HTR-8/SVneo (cell line): ENCODE data around the gene NDUFS2.

Source experiments
- DNase-seq: peaks from one replicate; pipeline ENCODE4 v3.0.0; 2011; ENCODE audit warnings: low spot score, mixed read lengths; ENCODE audit not compliant: insufficient read length
- FAIRE-seq: peaks from 2 replicates; lab custom pipeline; 2011; peaks lifted over from hg19 to GRCh38; lab: Jason Lieb, UNC

The NDUFS2 gene

GRCh38 chr1:161192476-161193465 is 9.4 kb upstream of the NDUFS2 start:
- no peak for FAIRE-seq
- DNase-seq = peak; percentile 71

GRCh38 chr1:161193561-161194235 is 8.5 kb upstream of the NDUFS2 start:
- DNase-seq = no peak
- no peak for FAIRE-seq

- FAIRE-seq = no peak
- DNase-seq = no peak
Observed at GRCh38 chr1:161195171-161195570, 7.0 kb upstream of the NDUFS2 start.

GRCh38 chr1:161196111-161196510 is 6.1 kb upstream of the NDUFS2 start:
- FAIRE-seq (no peak), DNase-seq (no peak)

- no peak for FAIRE-seq
- no peak for DNase-seq
Observed at GRCh38 chr1:161196521-161197451, 5.4 kb upstream of the NDUFS2 start.

GRCh38 chr1:161197560-161198193 is 4.5 kb upstream of the NDUFS2 start:
- no peak for DNase-seq
- no peak for FAIRE-seq

GRCh38 chr1:161198194-161198896 is 3.8 kb upstream of the NDUFS2 start:
- FAIRE-seq = no peak

GRCh38 chr1:161198897-161199431 is 3.2 kb upstream of the NDUFS2 start, which contains the start of gene ADAMTS4:
Gene ADAMTS4 (minus strand): TSS chr1:161199054. CDS start chr1:161198627, 427 bp downstream.
- no peak for FAIRE-seq
- DNase-seq = no peak

More at GRCh38 chr1:161198194-161198896, 3.8 kb upstream of the NDUFS2 start:
- peak; percentile 33 for DNase-seq

- DNase-seq (no peak), FAIRE-seq (no peak)
Observed at GRCh38 chr1:161199506-161200139, 2.5 kb upstream of the NDUFS2 start.

- DNase-seq = no peak
- no peak for FAIRE-seq
Observed at GRCh38 chr1:161200421-161200991, 1.7 kb upstream of the NDUFS2 start.

- FAIRE-seq = no peak
- no peak for DNase-seq
Observed at GRCh38 chr1:161200992-161201835, 953 bp upstream of the NDUFS2 start.

- DNase-seq (no peak), FAIRE-seq (no peak)
Observed at GRCh38 chr1:161206411-161207140, 4.4 kb downstream of the NDUFS2 start.

- FAIRE-seq (no peak), DNase-seq (no peak)
Observed at GRCh38 chr1:161207173-161207572, 5.0 kb downstream of the NDUFS2 start.

GRCh38 chr1:161209790-161210409 is 7.7 kb downstream of the NDUFS2 start:
- FAIRE-seq = no peak
- peak; percentile 67 for DNase-seq

- no peak for DNase-seq
- FAIRE-seq = no peak
Observed at GRCh38 chr1:161214369-161214768, 12.2 kb downstream of the NDUFS2 start.

GRCh38 chr1:161215076-161215475 is 12.9 kb downstream of the NDUFS2 start, which contains the start of gene FCER1G:
Gene FCER1G (plus strand): TSS chr1:161215295. CDS start chr1:161215322, 27 bp downstream.
- no peak for DNase-seq
- FAIRE-seq = no peak
